ENCODE data around the gene CTSZ. TPM values are rescaled to one million over a fixed set of nuclear protein-coding genes. Genes with fewer than 3 reads are reported as not detected.

CTSZ gene
- total RNA-seq, 1 experiment from 2014 or later: 194 TPM

- Histone ChIP-seq H2AFZ (no peak overlapping the region), H3K36me3 (ENCODE audit: low read depth) (no peaks in the 10 kb centered on the region), H3K4me3 (no peak overlapping the region), H3K27me3 (ENCODE audit: insufficient read depth, low read depth) (no peaks in the 10 kb centered on the region), H3F3A (ENCODE audit: insufficient read depth, low read depth) (no peaks in the 10 kb centered on the region), H3K9me2 (ENCODE audit: insufficient read depth) (no peaks in the 10 kb centered on the region), H3K4me2 (no peak overlapping the region), H3K27ac (no peak overlapping the region), H3K9me3 (ENCODE audit: insufficient read depth, low read depth) (no peaks in the 10 kb centered on the region), H3K4me1 (replicated peaks; ENCODE audit: insufficient read depth) (no peaks in the 10 kb centered on the region), H3K79me2 (ENCODE audit: low read depth) (no peaks in the 10 kb centered on the region), H4K20me1 (ENCODE audit: insufficient read depth) (no peaks in the 10 kb centered on the region)
- no peak for DNase-seq
- intact Hi-C loops (cut with micrococcal nuclease; ENCODE audit: unreplicated experiment): no loop called here
- CTCF ChIA-PET: interaction anchor here (0.6 kb wide), 1 partner anchor 10 kb away, joined by 3 read pairs; no protein-coding TSS in a partner anchor
- BruUV-seq (replicated peaks): no TSS peak
- POLR2A ChIA-PET (ENCODE audit: unreplicated experiment): no interaction called here
- TF ChIP-seq EZH2 (IDR thresholded peaks at IDR 0.05; ENCODE audit: low read depth) (no peak), CTCF (conservative IDR thresholded peaks at IDR 0.05) (no peak)
Observed at GRCh38 chr20:58973179-58973578, 33.9 kb downstream of the CTSZ start.

- intact Hi-C loops (cut with micrococcal nuclease; ENCODE audit: unreplicated experiment): no loop called here
- no peaks in the 10 kb centered on the region for H3K79me2 ChIP-seq (ENCODE audit: low read depth)
- H3K4me1 ChIP-seq (replicated peaks; ENCODE audit: insufficient read depth): no peaks in the 10 kb centered on the region
- no peak overlapping the region for H2AFZ ChIP-seq
- H3K27me3 ChIP-seq (ENCODE audit: insufficient read depth, low read depth): no peaks in the 10 kb centered on the region
- no peak overlapping the region for H3K4me3 ChIP-seq
- ChIA-PET CTCF (no interaction called here), POLR2A (ENCODE audit: unreplicated experiment) (no interaction called here)
- no peak overlapping the region for H3K4me2 ChIP-seq
- DNase-seq: no peak
- no peak overlapping the region for H3K27ac ChIP-seq
- no peaks in the 10 kb centered on the region for H3K36me3 ChIP-seq (ENCODE audit: low read depth)
- H3F3A ChIP-seq (ENCODE audit: insufficient read depth, low read depth): no peaks in the 10 kb centered on the region
- no peaks in the 10 kb centered on the region for H4K20me1 ChIP-seq (ENCODE audit: insufficient read depth)
- H3K9me2 ChIP-seq (ENCODE audit: insufficient read depth): no peaks in the 10 kb centered on the region
- H3K9me3 ChIP-seq (ENCODE audit: insufficient read depth, low read depth): no peaks in the 10 kb centered on the region
- BruUV-seq (replicated peaks): no TSS peak
- TF ChIP-seq EZH2 (IDR thresholded peaks at IDR 0.05; ENCODE audit: low read depth) (no peak), CTCF (conservative IDR thresholded peaks at IDR 0.05) (no peak)
Observed at GRCh38 chr20:58971429-58971828, 35.6 kb downstream of the CTSZ start.

GRCh38 chr20:58970146-58970545 lies 36.9 kb downstream of the CTSZ start:
- no peak overlapping the region for H3K4me2 ChIP-seq
- TF ChIP-seq CTCF (conservative IDR thresholded peaks at IDR 0.05) (no peak), EZH2 (IDR thresholded peaks at IDR 0.05; ENCODE audit: low read depth) (no peak)
- H3K9me3 ChIP-seq (ENCODE audit: insufficient read depth, low read depth): no peaks in the 10 kb centered on the region
- intact Hi-C loops (cut with micrococcal nuclease; ENCODE audit: unreplicated experiment): no loop called here
- no peaks in the 10 kb centered on the region for H3K79me2 ChIP-seq (ENCODE audit: low read depth)
- no TSS peak for BruUV-seq (replicated peaks)
- H4K20me1 ChIP-seq (ENCODE audit: insufficient read depth): no peaks in the 10 kb centered on the region
- ChIA-PET CTCF (no interaction called here), POLR2A (ENCODE audit: unreplicated experiment) (no interaction called here)
- DNase-seq: no peak
- H3K36me3 ChIP-seq (ENCODE audit: low read depth): no peaks in the 10 kb centered on the region
- H3K4me3 ChIP-seq: no peak overlapping the region
- no peaks in the 10 kb centered on the region for H3F3A ChIP-seq (ENCODE audit: insufficient read depth, low read depth)
- no peaks in the 10 kb centered on the region for H3K4me1 ChIP-seq (replicated peaks; ENCODE audit: insufficient read depth)
- no peaks in the 10 kb centered on the region for H3K9me2 ChIP-seq (ENCODE audit: insufficient read depth)
- no peak overlapping the region for H3K27ac ChIP-seq
- no peaks in the 10 kb centered on the region for H3K27me3 ChIP-seq (ENCODE audit: insufficient read depth, low read depth)
- no peak overlapping the region for H2AFZ ChIP-seq

Data from PC-9 (cell line).